Inflammatory macrophage treated with lipopolysaccharide for 1 hour (primary cell): Measurements from ENCODE around the gene CD300LG.
"Not testable (repeated sequence)": the region's sequence is repeated elsewhere in the genome, so short reads cannot be mapped to it uniquely, and the experiment has no call there.

ENCODE experiments used
- DNase-seq, 2 donors: peaks; one replicate each; pipeline ENCODE4 v3.0.0-alpha.2; 2020 to 2022

Gene CD300LG, protein sequence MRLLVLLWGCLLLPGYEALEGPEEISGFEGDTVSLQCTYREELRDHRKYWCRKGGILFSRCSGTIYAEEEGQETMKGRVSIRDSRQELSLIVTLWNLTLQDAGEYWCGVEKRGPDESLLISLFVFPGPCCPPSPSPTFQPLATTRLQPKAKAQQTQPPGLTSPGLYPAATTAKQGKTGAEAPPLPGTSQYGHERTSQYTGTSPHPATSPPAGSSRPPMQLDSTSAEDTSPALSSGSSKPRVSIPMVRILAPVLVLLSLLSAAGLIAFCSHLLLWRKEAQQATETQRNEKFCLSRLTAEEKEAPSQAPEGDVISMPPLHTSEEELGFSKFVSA

DNA sequence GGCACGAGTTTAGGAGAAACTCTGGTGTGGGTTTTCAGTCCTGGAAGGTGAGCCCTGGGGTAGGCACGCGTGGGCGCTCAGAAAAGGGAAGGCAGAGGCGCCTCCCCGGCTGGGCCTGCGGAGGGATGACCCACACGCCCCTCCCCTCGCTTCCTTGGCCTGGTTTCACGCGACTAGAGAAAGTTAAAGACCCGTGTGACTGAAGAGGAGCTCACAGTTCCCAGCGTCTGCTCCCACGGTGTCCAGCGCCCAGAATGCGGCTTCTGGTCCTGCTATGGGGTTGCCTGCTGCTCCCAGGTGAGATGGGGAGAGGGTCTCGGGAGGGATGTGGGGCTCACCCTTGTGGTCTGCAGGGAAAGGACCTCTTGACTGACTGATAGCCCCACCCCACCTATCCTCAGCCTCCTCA is at the start of gene CD300LG:
TSS of gene CD300LG (plus strand) at position 214 of the 409 bp plus-strand sequence. CDS start at position 255, 41 bp downstream.
- peak; percentile 38 to 44 for DNase-seq

DNA sequence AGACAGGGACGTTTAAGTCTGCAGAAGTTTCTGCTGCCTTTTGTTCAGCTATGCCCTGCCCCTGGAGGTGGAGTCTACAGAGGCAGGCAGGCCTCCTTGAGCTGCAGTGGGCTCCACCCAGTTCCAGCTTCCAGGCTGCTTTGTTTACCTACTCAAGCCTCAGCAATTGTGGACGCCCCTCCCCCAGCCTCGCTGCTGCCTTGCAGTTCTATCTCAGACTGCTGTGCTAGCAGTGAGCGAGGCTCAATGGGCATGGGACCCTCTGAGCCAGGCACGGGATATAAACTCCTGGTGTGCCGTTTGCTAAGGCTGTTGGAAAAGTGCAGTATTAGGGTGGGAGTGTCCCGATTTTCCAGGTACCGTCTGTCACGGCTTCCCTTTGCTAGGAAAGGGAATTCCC is 49.0 kb upstream of the CD300LG start:
- not testable (repeated sequence) for DNase-seq

DNA sequence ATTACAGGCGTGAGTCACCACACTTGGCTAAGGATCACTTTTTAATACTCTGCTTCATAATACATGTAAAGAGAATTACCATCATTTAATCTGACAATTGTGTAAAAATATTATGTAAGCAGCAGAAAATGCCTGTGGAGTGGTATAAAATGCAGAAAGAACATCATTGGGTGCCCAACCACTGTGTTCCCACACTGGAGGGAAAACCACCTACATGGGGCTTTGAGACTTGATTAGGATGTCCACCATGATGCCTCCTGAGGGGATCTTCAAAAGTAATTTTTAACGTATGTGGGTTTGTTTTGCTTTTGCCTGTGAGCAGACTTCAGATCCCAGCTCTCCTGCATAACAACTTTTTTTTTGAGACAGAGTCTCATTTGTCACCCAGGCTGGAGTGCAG is 47.9 kb upstream of the CD300LG start:
- no peak for DNase-seq

DNA sequence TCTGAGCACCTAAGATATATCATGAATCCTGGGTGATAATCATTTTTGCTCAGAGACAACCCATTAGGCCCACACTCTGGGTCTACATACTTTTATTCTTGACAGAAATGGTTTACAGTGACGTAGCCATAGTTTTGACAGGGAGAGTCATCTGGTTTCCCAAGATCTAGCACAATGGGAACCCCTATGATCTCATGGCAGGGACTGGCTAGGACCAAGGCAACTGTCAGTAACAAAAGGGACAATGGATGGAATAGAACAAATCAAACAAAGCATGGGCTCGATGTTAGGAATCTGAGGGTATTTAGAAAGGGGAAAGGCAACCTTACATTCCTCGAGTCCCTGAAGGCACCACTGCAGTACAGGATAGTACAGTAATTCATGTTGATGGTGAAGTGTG is 46.2 kb upstream of the CD300LG start:
- DNase-seq, result no peak

DNA sequence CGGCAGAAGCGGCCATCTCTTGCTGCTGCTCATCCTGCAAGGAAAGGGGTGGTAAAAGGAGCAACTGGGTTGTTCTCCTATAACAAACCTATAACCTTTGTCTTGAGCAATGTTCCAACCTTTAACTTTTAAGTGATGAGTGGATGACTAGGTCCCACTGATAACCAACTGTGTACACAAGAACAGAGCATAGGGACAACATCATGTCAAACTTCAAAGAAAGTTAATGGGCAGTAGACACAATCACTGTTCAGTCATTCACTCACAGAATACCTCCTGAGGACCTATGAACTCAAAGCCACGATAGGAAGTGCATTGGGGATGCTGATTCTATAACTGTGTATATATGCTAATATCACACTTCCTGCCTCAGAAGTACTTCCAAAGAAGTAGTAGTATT is 45.1 kb upstream of the CD300LG start:
- no peak for DNase-seq

DNA sequence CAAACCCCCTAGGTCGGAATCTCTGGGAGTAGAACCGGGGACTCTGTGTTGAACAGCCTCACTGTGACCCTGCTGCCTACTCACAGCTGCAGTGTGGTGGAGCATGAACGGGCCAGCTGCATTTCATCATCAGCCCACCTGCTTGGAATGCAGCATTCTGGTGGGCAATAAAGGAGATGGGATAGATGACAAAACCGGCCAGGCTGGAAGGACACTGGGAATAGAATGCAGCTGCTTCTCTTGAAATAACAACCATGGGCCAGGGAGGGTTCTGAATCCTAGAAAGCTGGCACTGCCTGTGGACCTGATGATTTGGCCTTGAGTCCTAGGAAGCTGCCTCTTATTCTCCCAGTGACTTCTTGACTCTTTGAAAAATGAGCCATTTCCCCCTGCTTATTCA is 43.2 kb upstream of the CD300LG start:
- DNase-seq, result no peak

DNA sequence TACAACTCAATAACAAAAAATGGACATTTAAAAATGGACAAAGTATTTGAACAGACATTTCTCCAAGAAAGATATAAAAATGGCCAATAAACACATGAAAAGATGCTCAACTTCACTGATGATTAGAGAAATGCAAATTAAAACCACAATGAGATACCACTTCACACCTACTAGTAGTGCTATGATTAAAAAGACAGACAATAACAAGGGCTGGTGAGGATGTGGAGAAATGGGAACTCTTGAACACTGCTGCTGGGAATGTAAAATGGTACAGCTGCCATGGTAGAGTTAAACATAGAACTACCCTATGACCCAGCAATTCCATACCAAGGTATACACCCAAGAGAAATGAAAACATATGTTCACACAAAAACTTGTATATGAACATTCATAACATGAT is 41.9 kb upstream of the CD300LG start:
- no peak for DNase-seq

DNA sequence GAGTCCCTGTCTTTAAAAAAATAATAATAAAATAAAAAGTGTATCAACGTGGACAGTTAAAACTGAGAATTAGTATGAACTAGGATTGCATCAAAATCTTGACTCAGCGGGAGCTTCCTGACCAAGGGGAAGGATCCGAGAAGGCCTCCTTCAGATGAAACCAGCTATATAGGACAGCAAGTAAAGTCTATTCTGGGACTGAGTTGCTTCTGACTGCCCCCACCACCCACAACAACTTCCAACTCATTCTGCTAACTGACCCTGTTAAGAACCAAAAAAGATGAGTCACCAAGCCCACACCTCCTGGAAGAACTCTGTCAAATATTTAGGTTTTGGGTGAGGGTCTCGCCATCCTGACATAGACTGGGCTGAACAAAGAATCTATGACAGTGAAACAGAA is 38.9 kb upstream of the CD300LG start:
- DNase-seq, result peak; percentile 38 to 52

DNA sequence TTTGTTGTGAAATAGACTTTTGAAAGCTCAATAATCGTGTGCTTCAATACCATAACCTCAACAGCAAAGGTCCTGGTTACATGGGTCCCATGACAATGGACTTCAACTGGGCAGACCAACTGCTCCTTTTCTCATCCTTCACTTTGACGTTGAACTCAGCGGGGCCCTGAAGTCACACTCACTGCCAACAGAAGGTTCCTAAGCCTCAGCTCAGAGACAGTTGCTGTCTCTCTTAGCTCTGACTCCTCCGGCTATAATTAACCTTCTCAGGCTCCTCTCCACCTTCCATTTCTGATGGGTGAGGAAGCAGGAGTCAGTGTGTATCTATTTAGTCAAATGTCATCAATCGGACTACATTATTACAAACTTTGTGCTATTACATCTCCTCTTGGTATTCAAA is 37.9 kb upstream of the CD300LG start:
- DNase-seq, result no peak

DNA sequence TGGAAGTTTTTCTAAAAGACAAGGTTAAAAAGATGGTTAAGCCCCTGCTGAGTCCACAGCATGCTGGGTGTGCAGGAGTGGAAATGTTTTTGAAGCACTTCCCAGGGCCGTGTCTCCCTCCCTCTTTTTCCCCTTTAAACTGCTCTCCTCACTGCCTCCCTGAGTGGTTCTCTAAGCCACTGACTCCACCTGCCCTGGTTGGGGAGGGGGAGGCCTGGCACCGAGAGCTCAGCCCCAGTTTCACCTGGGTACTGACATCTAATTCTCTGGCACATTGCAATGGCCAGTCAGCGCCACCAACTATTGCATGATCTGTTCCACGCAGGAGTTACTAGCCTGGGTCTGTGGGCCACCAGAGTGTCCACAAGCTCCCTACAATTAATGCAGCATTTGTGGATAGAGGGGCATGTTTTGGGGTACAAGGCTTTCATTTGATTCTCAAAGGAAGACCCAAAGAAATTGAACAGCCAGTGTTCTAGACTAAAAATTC is 36.7 kb upstream of the CD300LG start:
- no peak for DNase-seq

DNA sequence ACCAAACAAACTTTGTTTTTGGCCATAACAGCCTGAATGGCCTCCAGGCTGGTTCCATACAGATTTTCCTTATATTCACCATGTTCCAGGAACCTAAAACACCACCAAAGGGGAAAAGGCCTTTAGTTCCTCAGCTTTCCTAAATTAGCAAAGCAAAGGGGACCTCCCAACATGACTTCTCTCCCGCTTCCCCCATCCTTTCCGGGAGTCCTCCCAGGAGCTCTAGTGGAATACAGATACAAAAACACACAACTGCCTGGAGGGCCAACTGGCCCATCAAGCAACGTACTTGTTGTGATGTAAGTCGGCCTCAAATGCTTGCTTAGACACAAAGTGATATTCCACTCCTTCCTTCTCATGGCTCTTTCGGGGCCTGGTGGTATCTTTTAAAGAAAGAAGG is 36.2 kb upstream of the CD300LG start:
- no peak for DNase-seq

DNA sequence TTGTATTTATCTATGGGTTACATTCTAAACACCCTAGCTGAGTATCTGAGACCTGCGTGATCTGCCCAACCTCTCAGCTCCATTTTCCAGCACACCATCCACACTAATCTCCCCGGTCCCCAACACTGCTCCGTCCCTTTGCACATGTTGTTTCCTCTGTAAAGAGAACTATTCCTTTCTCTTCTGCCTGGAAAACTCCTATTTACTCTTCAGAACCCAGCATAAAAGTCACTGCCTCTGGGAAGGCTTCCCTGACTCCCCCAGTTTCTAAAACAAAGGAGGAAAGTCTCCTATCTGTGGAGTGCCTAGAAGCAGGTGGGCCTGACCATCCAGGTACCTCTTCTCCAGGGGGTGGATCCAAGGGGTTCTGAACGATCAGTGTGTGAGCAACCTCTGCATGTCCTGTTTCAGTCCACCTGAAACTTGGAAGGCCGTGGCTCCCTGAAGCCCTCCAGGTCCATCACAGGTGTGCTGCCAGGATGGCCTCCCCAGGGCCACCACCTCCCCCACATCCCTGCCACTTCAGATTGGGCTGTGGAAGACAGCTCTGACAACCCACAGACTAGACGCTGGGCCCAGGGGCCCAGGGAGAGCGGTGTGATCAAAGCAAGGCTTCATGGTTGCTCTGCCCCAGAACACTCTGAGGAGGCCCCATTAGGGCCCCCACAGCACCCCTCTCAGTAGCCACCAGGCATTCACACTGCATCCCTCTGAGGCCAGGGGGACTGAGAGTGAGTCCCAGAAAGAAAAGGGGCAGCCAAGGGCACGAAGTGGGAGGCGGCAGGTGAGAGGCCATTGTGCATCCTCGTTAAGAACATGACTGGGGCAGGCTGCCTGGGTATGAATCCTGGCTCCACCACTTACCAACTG is 34.3 kb upstream of the CD300LG start:
- DNase-seq, result no peak

DNA sequence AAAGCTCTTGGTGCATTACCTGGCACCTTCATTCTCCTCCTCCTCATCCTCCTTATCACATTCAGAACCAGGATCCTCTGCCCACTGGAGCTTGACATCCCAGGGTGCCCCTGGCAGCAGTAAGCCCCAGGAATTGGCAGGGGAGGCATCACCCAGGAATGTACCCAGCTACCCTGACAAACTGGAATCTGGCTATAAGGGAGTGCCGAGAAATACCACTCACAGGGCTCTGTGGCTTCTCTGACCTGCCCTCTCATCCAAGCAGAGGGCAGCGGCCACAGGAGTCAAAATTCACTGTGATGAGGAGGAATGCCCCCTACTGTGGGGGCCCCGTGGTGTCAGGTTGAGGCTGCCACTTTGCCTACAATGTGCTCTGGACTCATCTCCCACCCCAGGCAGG is 33.6 kb upstream of the CD300LG start:
- DNase-seq, result no peak

DNA sequence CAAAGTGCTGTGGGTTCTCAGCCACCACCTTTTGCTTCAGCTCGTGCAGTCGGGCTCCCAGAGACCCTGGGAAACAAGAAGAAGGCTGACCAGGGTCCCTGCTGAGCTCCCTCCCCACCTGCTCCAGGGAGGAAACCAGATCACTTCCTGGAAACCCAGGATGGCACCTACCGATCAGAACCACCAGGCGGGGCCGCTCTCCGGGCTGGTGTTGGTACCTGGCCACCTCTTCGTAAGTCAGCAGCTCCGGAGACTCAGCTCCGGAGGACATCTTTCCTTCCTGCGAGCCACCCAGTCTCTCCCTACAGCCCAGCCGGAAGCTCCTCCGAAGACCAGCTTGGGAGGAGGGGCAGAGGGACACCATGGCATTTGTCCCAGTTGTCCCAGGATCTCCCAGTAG is 33.0 kb upstream of the CD300LG start:
- no peak for DNase-seq

DNA sequence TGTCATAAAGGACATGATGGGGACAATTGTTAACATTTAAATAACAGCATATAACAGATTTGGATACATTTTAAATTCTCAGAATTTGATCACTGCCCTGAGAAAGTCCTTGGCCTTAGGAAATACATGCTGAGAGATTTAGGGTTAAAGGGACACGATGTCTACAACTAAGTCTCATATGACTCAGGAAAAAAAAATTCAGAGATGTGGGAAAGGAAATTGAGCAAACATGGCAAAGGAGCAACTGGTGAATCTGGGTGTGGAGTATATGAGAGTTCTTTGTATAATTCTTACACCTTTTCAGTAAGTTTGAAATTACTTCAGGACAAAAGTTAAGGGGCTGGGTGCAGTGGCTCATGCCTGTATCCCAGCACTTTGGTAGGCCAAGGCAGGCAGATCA is 32.3 kb upstream of the CD300LG start:
- peak; percentile 61 to 72 for DNase-seq

DNA sequence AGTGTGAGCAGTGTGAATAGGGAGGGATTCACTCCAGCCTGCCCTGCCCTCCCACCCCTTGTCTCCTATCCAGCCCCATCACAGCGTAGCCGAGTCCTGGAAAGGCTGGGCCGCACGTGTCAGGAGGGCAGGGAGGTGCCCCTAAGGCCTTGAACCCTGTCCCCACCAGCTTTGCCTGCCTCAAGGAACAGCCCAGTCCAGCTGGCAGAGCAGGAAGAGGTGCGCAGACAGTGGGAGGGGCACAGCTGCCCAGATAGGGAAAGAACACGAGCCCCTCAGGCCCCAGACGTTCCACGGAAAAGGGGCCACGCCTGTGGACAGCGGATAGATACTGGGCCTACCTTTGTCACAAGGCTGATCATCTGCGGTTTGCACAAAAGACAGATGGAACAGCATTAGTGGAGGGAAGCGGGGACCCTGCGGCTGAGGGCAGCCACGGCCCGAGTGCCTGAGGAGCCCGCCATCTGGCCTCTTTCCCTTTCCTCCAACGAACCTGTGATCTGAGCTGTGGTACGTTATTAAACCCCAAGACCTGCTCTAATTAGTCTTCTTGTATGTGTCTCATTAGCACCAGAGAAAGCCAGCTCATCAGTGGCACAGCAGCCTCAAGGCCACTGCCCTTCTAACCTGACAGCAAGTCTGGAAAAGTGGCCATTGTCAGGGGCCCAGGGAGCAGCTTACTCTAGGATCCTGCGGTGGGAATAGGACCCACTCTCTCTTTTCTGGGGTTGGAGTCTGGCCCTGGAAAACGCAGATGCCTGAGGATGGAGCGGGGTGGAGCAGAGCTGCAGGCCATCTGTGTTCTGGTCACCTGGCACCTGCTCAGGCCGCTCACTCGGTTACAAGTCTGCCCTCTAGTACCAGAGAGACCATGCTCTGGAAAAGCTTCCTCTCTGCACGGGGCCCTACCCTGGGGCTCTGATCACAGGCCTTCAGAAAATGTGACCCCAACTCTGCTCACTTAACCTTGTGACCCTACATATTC is 30.3 kb upstream of the CD300LG start:
- DNase-seq, result no peak

DNA sequence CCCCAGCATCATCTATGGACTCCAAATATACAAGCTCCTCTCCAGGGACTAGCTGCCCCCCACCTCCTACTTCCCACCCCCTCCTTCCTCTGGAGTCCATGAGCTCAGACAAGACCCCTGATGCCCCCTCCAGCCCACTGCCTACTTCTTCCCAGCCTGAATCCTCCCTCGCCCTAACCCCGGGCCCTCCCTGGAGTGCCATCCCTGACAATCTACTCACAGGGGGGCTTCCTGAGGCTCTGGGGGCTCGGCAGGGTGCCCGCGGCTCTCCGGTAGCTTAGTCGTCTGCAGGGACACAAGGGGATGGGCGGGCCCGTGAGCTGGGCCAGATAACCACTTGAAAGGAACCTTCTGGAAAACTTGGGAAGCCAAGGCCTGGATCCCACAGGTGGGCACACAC is 29.1 kb upstream of the CD300LG start:
- no peak for DNase-seq

DNA sequence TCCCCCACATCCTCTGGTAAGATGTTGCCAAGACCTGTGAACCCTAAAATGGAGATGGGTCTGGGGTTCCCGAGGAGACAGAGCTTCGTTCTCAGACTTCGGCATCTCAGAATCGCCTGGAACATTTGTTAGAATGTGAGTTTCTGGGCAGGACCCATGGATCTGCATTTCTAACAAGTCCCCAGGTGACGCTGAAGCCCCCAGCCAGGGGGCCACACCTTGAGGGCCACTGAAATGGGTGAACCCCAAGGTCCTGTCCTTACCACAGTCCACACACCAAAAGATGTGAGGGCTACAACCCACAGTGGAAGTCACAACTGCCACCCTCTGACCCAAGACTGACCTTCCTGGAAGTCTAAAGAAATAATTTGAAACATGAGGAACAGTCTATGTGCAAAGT is 28.0 kb upstream of the CD300LG start:
- DNase-seq, result no peak

DNA sequence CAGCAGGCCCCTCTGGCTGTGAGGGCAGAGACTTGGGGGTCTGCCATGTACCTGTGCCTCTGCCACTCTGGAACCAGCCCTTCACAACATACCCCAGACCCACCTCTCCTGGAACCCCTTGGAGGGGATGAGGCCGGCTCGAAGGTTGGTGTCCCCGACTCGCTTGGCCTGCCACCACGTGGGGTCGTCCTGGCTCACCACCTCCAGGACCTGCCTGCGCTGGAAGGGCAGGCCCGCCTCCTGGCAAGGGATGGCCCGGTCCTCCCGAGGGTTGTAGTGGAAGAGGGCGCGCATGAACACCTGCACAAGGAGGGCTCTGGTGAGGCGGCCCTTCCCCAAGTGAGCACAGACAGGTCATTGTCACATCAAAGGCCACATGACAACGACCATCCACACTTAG is 26.2 kb upstream of the CD300LG start:
- DNase-seq, result no peak

DNA sequence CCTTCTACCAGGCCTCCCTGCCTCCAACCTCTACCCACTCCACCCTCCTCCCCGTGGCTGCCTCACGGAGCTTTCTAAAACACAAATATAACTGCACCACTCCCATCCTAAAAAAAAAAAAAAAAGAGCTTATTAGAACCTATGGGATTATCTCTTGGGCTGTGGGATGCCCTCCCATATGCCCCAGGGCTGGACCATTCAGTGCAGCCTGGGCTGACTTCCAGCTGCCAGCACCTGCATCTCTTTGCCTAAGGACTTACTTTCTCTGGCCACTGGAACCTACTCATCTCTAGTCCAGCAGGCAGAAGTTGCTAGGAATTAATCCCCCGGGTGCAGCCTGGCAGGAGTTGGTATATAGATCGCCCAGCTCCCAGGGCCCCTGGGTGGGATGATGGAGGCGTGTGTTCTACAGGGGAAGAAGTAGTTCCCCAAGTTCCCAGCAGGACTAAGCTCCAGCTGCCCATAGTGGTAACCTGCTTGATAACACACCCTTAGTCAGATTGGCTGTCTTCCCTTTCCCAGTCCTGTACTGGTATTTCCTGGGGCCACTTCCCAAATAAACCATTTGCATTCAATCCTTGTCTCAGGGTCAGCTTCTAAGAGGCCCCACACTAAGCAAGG is 24.3 kb upstream of the CD300LG start:
- DNase-seq, result no peak

DNA sequence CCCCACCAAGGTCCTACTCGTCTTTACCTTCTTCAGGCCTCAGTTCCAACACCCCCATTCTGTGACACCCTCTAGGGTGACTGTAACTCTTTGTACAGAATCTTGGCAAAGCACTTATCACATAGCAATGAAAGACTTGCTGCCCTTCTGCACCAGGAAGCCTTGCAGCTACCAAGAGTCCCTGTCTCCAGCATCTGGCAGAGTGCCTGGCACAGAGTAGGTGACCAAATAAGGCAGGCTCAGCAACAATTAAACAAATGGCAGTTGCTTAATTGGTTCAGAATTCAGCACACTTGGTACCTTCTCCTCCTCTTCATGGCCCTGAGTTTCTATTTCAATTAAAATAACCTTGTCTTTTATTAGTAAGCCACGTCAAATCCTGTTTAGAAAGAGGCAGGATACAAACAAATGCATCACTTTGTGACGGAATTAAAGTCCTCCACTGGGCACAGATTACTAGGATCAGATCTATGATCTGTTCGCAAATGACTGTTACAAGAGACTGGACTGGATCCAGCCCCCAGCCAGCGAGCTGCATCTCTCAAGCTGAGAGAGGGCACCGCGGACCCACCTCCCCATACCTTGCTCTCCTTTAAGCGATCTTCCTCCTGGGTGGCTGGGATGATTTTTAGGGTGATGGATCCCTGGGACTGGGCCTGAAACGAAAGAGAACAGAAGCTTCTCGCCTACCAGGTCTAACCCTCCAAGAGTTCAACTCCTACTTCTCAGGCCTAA is 23.5 kb upstream of the CD300LG start:
- DNase-seq, result no peak

DNA sequence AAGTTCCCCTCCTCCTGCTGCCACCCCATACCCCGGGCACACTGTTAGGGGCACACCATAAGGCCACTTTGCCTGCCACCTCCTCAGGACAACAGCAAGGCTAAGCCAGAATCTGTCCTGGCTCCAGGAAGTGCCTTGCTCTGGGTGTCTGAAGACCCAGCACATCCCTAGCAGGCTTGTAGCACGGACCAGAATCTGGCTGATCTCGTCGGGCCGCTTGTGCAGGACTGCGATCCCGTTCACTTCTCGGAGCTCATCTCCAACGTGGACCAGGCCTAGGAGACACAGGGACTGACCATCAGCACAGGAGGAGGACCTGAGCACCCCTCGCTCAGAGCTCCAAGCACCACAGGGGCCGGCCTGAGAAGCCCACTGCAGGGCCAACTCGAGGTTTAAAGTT is 21.4 kb upstream of the CD300LG start:
- DNase-seq, result no peak
